SK-N-SH (cell line): ENCODE measurements around the gene PAXX. TPM values are rescaled to one million over a fixed set of nuclear protein-coding genes. Genes with fewer than 3 reads are reported as not detected.
A peak's percentile ranks its signal among the peaks of the same experiment; 100 is the strongest.

Experiments
- CTCF ChIA-PET: fragments of 300-600, 350-600 bp; formaldehyde crosslinking; extraction: SDS; loops from one replicate; lab custom pipeline; 2021; lab: Yijun Ruan, JAX
- POLR2A ChIA-PET: fragments of 350-600 bp; sonication (Branson Sonifier 250); formaldehyde crosslinking; extraction: SDS; loops from one replicate; lab custom pipeline; 2020; ENCODE audit warnings: antibody characterized with exemption, inconsistent platforms; lab: Yijun Ruan, JAX
- DNase-seq: peaks from one replicate; pipeline ENCODE4 v3.0.0; 2012
- H2AFZ ChIP-seq: fragments of 200-600 bp; sonication (generic); 2 replicates; pipeline ENCODE4 v1.8.1; 2016; ENCODE audit warnings: antibody characterized with exemption, mild to moderate bottlenecking, low read depth
- H3F3A ChIP-seq: fragments of 200-600 bp; sonication (generic); replicated peaks from 2 replicates; pipeline ENCODE3; 2016; ENCODE audit warnings: antibody characterized with exemption, mild to moderate bottlenecking; ENCODE audit not compliant: insufficient read depth
- H3K27ac ChIP-seq, 2 experiments: fragments of 200-500 bp in 1 of 2; fragments of 200-600 bp in 1 of 2; sonication (Bioruptor generic) in 1 of 2; sonication (generic), shearing (Covaris generic) in 1 of 2; 2 replicates each; pipeline versions ENCODE4 v1.5.1 to v1.6.1; 2014 to 2016; ENCODE audit warnings: low read depth in 2 of 2, inconsistent platforms in 1 of 2, low read length in 1 of 2, mild to moderate bottlenecking in 1 of 2, mixed read lengths in 1 of 2
- H3K27me3 ChIP-seq: fragments of 200-600 bp; sonication (generic), shearing (Covaris generic); 2 replicates; pipeline ENCODE4 v1.6.1; 2016; ENCODE audit warnings: mixed run types; ENCODE audit not compliant: insufficient read depth
- H3K36me3 ChIP-seq, 2 experiments: fragments of 200-500 bp in 1 of 2; fragments of 200-600 bp in 1 of 2; sonication (Bioruptor generic) in 1 of 2; sonication (generic) in 1 of 2; replicated peaks in 1 of 2; 2 replicates each; pipeline versions ENCODE3 to v1.5.1; 2014 to 2016; ENCODE audit warnings: low read length in 1 of 2, mild to moderate bottlenecking in 1 of 2; ENCODE audit not compliant: insufficient read depth in 2 of 2, control insufficient read depth in 1 of 2
- H3K4me1 ChIP-seq, 2 experiments: fragments of 200-500 bp in 1 of 2; fragments of 200-600 bp in 1 of 2; sonication (Bioruptor generic) in 1 of 2; sonication (generic), shearing (Covaris generic) in 1 of 2; 2 replicates each; pipeline versions ENCODE4 v1.5.1 to v1.6.1; 2014 to 2016; ENCODE audit warnings: low read depth in 1 of 2, low read length in 1 of 2, mixed run types in 1 of 2; ENCODE audit not compliant: insufficient read depth in 2 of 2, control insufficient read depth in 1 of 2
- H3K4me2 ChIP-seq: fragments of 200-600 bp; sonication (generic), shearing (Covaris generic); 2 replicates; pipeline ENCODE4 v1.6.1; 2017; ENCODE audit warnings: mixed run types
- H3K4me3 ChIP-seq, 2 experiments: fragments of 200-500 bp in 1 of 2; fragments of 200-600 bp in 1 of 2; sonication (Bioruptor generic) in 1 of 2; sonication (generic), shearing (Covaris generic) in 1 of 2; 2 replicates each; pipeline versions ENCODE4 v1.5.1 to v1.8.1; 2014 to 2016; ENCODE audit warnings: low read depth in 2 of 2, inconsistent platforms in 1 of 2, low read length in 1 of 2, mild to moderate bottlenecking in 1 of 2, mixed read lengths in 1 of 2, moderate library complexity in 1 of 2
- H3K79me2 ChIP-seq: fragments of 200-600 bp; sonication (generic); 2 replicates; pipeline ENCODE4 v1.8.1; 2017; ENCODE audit warnings: mild to moderate bottlenecking; ENCODE audit not compliant: insufficient read depth
- H3K9ac ChIP-seq: fragments of 200-600 bp; sonication (generic); 2 replicates; pipeline ENCODE4 v1.6.1; 2017; ENCODE audit warnings: mixed run types
- H3K9me2 ChIP-seq: fragments of 200-600 bp; sonication (generic); 2 replicates; pipeline ENCODE4 v1.6.1; 2017; ENCODE audit warnings: mixed run types
- H3K9me3 ChIP-seq: fragments of 200-600 bp; sonication (generic); 2 replicates; pipeline ENCODE4 v1.6.1; 2017; ENCODE audit warnings: mixed run types, mild to moderate bottlenecking, moderate library complexity
- H4K20me1 ChIP-seq: fragments of 200-600 bp; sonication (generic); 2 replicates; pipeline ENCODE4 v1.6.1; 2017; ENCODE audit warnings: mild to moderate bottlenecking, mixed run types; ENCODE audit not compliant: insufficient read depth
- ELF1 ChIP-seq: IDR thresholded peaks from 2 replicates; pipeline ENCODE4 v1.4.0; 2012
- GABPA ChIP-seq: IDR thresholded peaks from 2 replicates; pipeline ENCODE4 v1.4.0; 2012; ENCODE audit warnings: low read depth, mild to moderate bottlenecking
- MEF2A ChIP-seq: IDR thresholded peaks from 2 replicates; pipeline ENCODE4 v1.4.0; 2012; ENCODE audit warnings: low read depth, borderline replicate concordance
- MXI1 ChIP-seq: IDR thresholded peaks from 2 replicates; pipeline ENCODE4 v1.6.1; 2012; ENCODE audit warnings: mild to moderate bottlenecking, low read depth, low read length, improper control_type of control experiment
- NRF1 ChIP-seq: IDR thresholded peaks from 2 replicates; pipeline ENCODE4 v1.6.1; 2012; ENCODE audit warnings: low read depth, mild to moderate bottlenecking, low read length
- POLR2AphosphoS5 ChIP-seq: IDR thresholded peaks from 2 replicates; pipeline ENCODE4 v1.6.1; 2012; ENCODE audit warnings: low read depth, low read length
- RFX5 ChIP-seq: IDR thresholded peaks from 2 replicates; pipeline ENCODE4 v1.6.1; 2012; ENCODE audit warnings: mild to moderate bottlenecking, improper control_type of control experiment, low read length
- RXRA ChIP-seq: IDR thresholded peaks from 2 replicates; pipeline ENCODE4 v1.4.0; 2012; ENCODE audit warnings: low read depth, mild to moderate bottlenecking, borderline replicate concordance
- TCF12 ChIP-seq: IDR thresholded peaks from 2 replicates; pipeline ENCODE4 v1.4.0; 2012
- YY1 ChIP-seq: IDR thresholded peaks from 2 replicates; pipeline ENCODE4 v1.4.0; 2012; ENCODE audit warnings: low read depth, mild to moderate bottlenecking
- WGBS: methylation state at CpG from one replicate; pipeline ENCODE4 v1.1.6; 2017; ENCODE audit warnings: low lambda C conversion rate; 5-methylcytosine and 5-hydroxymethylcytosine counted together
- polyA plus RNA-seq, 3 experiments: library from polyadenylated mRNA; depleted of rRNA; stranded (reverse); fragments of >200 nt; gene quantifications; 2 replicates each; pipeline ENCODE4 v1.2.3, GENCODE V29; 2012
- TF ChIP-seq, protein P1 (sequence below): IDR thresholded peaks from 2 replicates; pipeline ENCODE4 v1.6.1; 2012; ENCODE audit warnings: mild to moderate bottlenecking, low read depth, low read length, moderate library complexity
- TF ChIP-seq, protein P2 (sequence below): IDR thresholded peaks from 2 replicates; pipeline ENCODE4 v1.4.0; 2012; ENCODE audit warnings: low read depth

PAXX gene, protein sequence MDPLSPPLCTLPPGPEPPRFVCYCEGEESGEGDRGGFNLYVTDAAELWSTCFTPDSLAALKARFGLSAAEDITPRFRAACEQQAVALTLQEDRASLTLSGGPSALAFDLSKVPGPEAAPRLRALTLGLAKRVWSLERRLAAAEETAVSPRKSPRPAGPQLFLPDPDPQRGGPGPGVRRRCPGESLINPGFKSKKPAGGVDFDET
- 37.8 and 52.9 TPM in 2 replicates for polyA plus RNA-seq (2012; rRNA removed)
- polyA plus RNA-seq (2012; cell fraction: cytosol; rRNA removed): 14.7 and 23.5 TPM in 2 replicates
- polyA plus RNA-seq (2012; cell fraction: nucleus; rRNA removed): 271 and 429 TPM in 2 replicates

DNA sequence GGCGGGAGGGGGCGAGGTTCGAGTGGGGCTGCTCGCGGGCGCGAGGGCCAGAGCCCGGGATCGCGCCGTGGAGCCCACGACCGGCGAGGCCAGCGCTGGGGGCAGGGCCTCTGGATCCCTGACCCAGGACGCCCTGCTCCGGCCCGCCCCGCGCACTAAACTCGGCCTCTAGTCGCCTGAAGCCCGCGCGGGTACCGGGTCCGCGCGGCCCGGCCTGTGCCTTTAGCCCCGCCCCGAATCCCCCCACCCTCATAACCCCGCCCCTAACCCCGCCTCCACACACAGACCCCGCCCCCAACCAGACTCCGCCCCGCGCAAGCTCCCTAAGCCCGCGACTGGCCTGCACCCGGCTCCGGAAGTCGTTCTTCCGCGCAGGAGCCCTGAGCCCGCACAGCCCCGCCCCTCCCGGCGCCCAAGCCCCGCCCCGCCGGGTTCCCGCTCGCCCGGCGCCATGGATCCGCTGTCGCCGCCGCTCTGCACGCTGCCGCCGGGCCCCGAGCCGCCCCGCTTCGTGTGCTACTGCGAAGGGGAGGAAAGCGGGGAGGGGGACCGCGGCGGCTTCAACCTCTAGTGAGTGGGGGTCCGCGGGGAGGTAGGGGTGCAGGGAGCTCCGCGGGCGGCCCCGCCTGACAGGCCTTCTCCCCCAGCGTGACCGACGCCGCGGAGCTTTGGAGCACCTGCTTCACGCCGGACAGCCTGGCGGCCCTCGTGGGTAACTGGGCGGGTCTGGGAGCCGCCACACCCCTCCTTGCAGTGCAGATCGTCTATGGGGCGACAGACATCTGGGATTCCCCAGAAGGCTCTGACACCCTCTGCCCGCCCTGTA is at the start of gene PAXX:
Gene PAXX (plus strand): TSS at position 430 of the 826 bp plus-strand sequence. CDS start 22 bp downstream, at position 452.
- CTCF ChIA-PET: interaction anchor here (0.6 to 6.8 kb wide), 10 partner anchors 10 to 74 kb away, joined by 3 to 68 read pairs (median 4); partner anchors contain the start of genes ABCA2, C8G, FBXW5 and FUT7
- peak; percentile 100 for DNase-seq
- Histone ChIP-seq H3K79me2 (peaks cover 18% of the 10 kb centered on the region; the same call in 1 of the 2 replicates), H3K27ac (peak within 1 kb of the TSS in 1 of 2 experiments; percentile 56; a peak in 2 of 4 replicates), H3K4me2 (peak within 1 kb of the TSS; percentile 95), H2AFZ (peak within 1 kb of the TSS; percentile 89), H3K9ac (peak within 1 kb of the TSS; percentile 75), H3K9me2 (no peaks in the 10 kb centered on the region), H3F3A (no peaks in the 10 kb centered on the region), H3K9me3 (no peaks in the 10 kb centered on the region), H3K36me3 (peaks cover 0 to 7% of the 10 kb centered on the region in 2 experiments), H4K20me1 (0 out of 2 replicates have a peak, but pooled peaks cover 3% of the 10 kb centered on the region), H3K4me3 (peak within 1 kb of the TSS; percentile 80 to 85), H3K27me3 (no peaks in the 10 kb centered on the region), H3K4me1 (peaks cover 9 to 24% of the 10 kb centered on the region in 2 experiments; a peak in 3 of 4 replicates)
- POLR2A ChIA-PET: interaction anchor here (0.6 to 1.8 kb wide), 3 partner anchors 22 to 48 kb away, joined by 3 to 7 read pairs (median 4); partner anchors contain the start of gene FBXW5
- WGBS: 6% methylated on average over 25 of the region's 92 CpGs
- no peak for TF ChIP-seq MEF2A
- TF ChIP-seq RXRA: no peak
- TF ChIP-seq YY1: peak; percentile 56; the same call in 1 of the 2 replicates
- TF ChIP-seq NRF1: peak; percentile 69
- TF ChIP-seq RFX5: no peak
- TF ChIP-seq, protein P1, sequence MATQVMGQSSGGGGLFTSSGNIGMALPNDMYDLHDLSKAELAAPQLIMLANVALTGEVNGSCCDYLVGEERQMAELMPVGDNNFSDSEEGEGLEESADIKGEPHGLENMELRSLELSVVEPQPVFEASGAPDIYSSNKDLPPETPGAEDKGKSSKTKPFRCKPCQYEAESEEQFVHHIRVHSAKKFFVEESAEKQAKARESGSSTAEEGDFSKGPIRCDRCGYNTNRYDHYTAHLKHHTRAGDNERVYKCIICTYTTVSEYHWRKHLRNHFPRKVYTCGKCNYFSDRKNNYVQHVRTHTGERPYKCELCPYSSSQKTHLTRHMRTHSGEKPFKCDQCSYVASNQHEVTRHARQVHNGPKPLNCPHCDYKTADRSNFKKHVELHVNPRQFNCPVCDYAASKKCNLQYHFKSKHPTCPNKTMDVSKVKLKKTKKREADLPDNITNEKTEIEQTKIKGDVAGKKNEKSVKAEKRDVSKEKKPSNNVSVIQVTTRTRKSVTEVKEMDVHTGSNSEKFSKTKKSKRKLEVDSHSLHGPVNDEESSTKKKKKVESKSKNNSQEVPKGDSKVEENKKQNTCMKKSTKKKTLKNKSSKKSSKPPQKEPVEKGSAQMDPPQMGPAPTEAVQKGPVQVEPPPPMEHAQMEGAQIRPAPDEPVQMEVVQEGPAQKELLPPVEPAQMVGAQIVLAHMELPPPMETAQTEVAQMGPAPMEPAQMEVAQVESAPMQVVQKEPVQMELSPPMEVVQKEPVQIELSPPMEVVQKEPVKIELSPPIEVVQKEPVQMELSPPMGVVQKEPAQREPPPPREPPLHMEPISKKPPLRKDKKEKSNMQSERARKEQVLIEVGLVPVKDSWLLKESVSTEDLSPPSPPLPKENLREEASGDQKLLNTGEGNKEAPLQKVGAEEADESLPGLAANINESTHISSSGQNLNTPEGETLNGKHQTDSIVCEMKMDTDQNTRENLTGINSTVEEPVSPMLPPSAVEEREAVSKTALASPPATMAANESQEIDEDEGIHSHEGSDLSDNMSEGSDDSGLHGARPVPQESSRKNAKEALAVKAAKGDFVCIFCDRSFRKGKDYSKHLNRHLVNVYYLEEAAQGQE: no peak
- no peak for TF ChIP-seq TCF12
- TF ChIP-seq, protein P2, sequence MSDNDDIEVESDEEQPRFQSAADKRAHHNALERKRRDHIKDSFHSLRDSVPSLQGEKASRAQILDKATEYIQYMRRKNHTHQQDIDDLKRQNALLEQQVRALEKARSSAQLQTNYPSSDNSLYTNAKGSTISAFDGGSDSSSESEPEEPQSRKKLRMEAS: peak; percentile 45
- peak; percentile 91 for TF ChIP-seq MXI1
- peak; percentile 49; the same call in 1 of the 2 replicates for TF ChIP-seq ELF1
- TF ChIP-seq GABPA: peak; percentile 47; the same call in 1 of the 2 replicates
- 0 out of 2 replicates have a peak, but pooled peaks have one; percentile 39 for TF ChIP-seq POLR2AphosphoS5
